GM23338 (cell line): ENCODE results near the gene RAD54L. TPM values are rescaled to one million over a fixed set of nuclear protein-coding genes. Genes with fewer than 3 reads are reported as not detected.

Experiments used
- ATAC-seq: fragments of 200-7000 bp; cut with Tn5 transposase; 3 replicates; pipeline ENCODE4 v1.9.1; 2020
- DNase-seq: peaks from one replicate; pipeline ENCODE4 v3.0.0-alpha.2; 2015; ENCODE audit warnings: low spot score
- H2AFZ ChIP-seq: fragments of 200-600 bp; sonication (generic); 2 replicates; pipeline ENCODE4 v1.8.0; 2016; ENCODE audit warnings: antibody characterized with exemption, mild to moderate bottlenecking, moderate library complexity
- H3F3A ChIP-seq: fragments of 200-600 bp; sonication (generic); replicated peaks from 2 replicates; pipeline ENCODE4 v1.8.0; 2017; ENCODE audit warnings: antibody characterized with exemption, mixed run types, low read depth
- H3K27ac ChIP-seq: fragments of 200-600 bp; sonication (generic); 2 replicates; pipeline ENCODE4 v1.6.1; 2016; ENCODE audit warnings: low read depth
- H3K27me3 ChIP-seq: fragments of 200-600 bp; sonication (generic); 2 replicates; pipeline ENCODE4 v1.8.0; 2016; ENCODE audit warnings: mild to moderate bottlenecking, mixed run types, moderate library complexity; ENCODE audit not compliant: insufficient read depth
- H3K36me3 ChIP-seq: fragments of 200-600 bp; sonication (generic); 2 replicates; pipeline ENCODE4 v1.8.0; 2016; ENCODE audit warnings: mild to moderate bottlenecking; ENCODE audit not compliant: insufficient read depth
- H3K4me1 ChIP-seq: fragments of 200-600 bp; sonication (generic); 2 replicates; pipeline ENCODE4 v1.8.0; 2016; ENCODE audit warnings: mild to moderate bottlenecking, moderate library complexity; ENCODE audit not compliant: insufficient read depth
- H3K4me2 ChIP-seq: fragments of 200-600 bp; sonication (generic); 2 replicates; pipeline ENCODE4 v1.7.1; 2017; ENCODE audit warnings: mixed run types
- H3K4me3 ChIP-seq: fragments of 200-600 bp; sonication (generic); 2 replicates; pipeline ENCODE4 v1.6.1; 2016; ENCODE audit warnings: mixed run types
- H3K79me2 ChIP-seq: fragments of 200-600 bp; sonication (generic); replicated peaks from 2 replicates; pipeline ENCODE4 v1.8.0; 2017; ENCODE audit warnings: mild to moderate bottlenecking; ENCODE audit not compliant: insufficient read depth
- H3K9me2 ChIP-seq: fragments of 200-600 bp; sonication (generic); 2 replicates; pipeline ENCODE4 v1.8.0; 2017; ENCODE audit not compliant: insufficient read depth
- H4K20me1 ChIP-seq: fragments of 200-600 bp; sonication (generic); replicated peaks from 2 replicates; pipeline ENCODE4 v1.8.0; 2017; ENCODE audit warnings: mild to moderate bottlenecking; ENCODE audit not compliant: insufficient read depth
- H3K27ac Mint-ChIP-seq: 2 replicates; pipeline ENCODE4 v1.8.0; 2020; ENCODE audit warnings: inconsistent platforms, mild to moderate bottlenecking, moderate library complexity, mixed read lengths
- H3K27me3 Mint-ChIP-seq: 3 replicates; pipeline ENCODE4 v1.8.0; 2022; ENCODE audit warnings: low read depth, mild to moderate bottlenecking, moderate library complexity, mixed read lengths, inconsistent platforms; ENCODE audit not compliant: insufficient read depth, poor library complexity
- H3K36me3 Mint-ChIP-seq: 3 replicates; pipeline ENCODE4 v1.8.0; 2021; ENCODE audit warnings: low read depth, mild to moderate bottlenecking, inconsistent platforms, moderate library complexity, mixed read lengths
- H3K4me1 Mint-ChIP-seq: 3 replicates; pipeline ENCODE4 v1.8.0; 2020; ENCODE audit warnings: mild to moderate bottlenecking, inconsistent platforms, mixed read lengths
- H3K4me3 Mint-ChIP-seq: 3 replicates; pipeline ENCODE4 v1.8.0; 2021; ENCODE audit warnings: moderate library complexity, mild to moderate bottlenecking, inconsistent platforms, mixed read lengths
- H3K9me3 Mint-ChIP-seq: 3 replicates; pipeline ENCODE4 v1.8.0; 2020; ENCODE audit warnings: moderate library complexity, mild to moderate bottlenecking, inconsistent platforms, mixed read lengths
- CREB1 ChIP-seq: fragments of 250-450 bp; sonication (Bioruptor Pico); IDR thresholded peaks from 2 replicates; pipeline ENCODE4 v1.5.0; 2020; ENCODE audit warnings: low read depth, mild to moderate bottlenecking, moderate library complexity
- JUNB ChIP-seq: IDR thresholded peaks from one replicate; pipeline ENCODE4 v1.6.1; 2016; ENCODE audit warnings: antibody characterized with exemption; ENCODE audit not compliant: unreplicated experiment
- STAT1 ChIP-seq: IDR thresholded peaks from one replicate; pipeline ENCODE4 v1.6.1; 2016; ENCODE audit warnings: antibody characterized with exemption; ENCODE audit not compliant: unreplicated experiment
- ZNF331 ChIP-seq: fragments of 250-450 bp; sonication (Bioruptor Pico); IDR thresholded peaks from 2 replicates; pipeline ENCODE4 v1.5.0; 2020; ENCODE audit warnings: low read depth, mild to moderate bottlenecking, moderate library complexity
- ZNF462 ChIP-seq: fragments of 250-450 bp; sonication (Bioruptor Pico); IDR thresholded peaks from 2 replicates; pipeline ENCODE4 v1.5.0; 2020; ENCODE audit warnings: mild to moderate bottlenecking, moderate library complexity
- polyA plus RNA-seq: library from polyadenylated mRNA; unstranded; fragments of >200 nt; fragmentation: Nextera tagmentation; extraction: Ambion mirVana; gene quantifications from 2 replicates; pipeline ENCODE4 v1.2.1, GENCODE V29; 2016
- total RNA-seq: library from RNA; depleted of rRNA; stranded (reverse); fragments of >200 nt; shearing (Covaris generic); gene quantifications from 2 replicates; pipeline ENCODE4 v1.2.3, GENCODE V29; 2014
- TF ChIP-seq, protein P1 (sequence below): IDR thresholded peaks from 2 replicates; pipeline ENCODE4 v1.6.1; 2016; ENCODE audit warnings: antibody characterized with exemption
- TF ChIP-seq, protein P2 (sequence below), 2 experiments: fragments of 200-600 bp in 1 of 2; sonication (generic) in 1 of 2; conservative IDR thresholded peaks; 2 replicates each; pipeline versions ENCODE4 v1.5.1 to v1.6.1; 2016 to 2017; ENCODE audit warnings: antibody characterized with exemption in 2 of 2, low read depth in 2 of 2, mild to moderate bottlenecking in 2 of 2, moderate library complexity in 1 of 2

RAD54L gene
- total and polyA plus RNA-seq, 2 experiments from 2014 or later: 26.4 to 48.1 TPM

GRCh38 chr1:46295306-46295705 is 47.7 kb downstream of the RAD54L start (continued):
- no peak for TF ChIP-seq ZNF462 (CRISPR knock-in tag)
- TF ChIP-seq STAT1: no peak
- no peak for TF ChIP-seq CREB1
- no peak for TF ChIP-seq JUNB
- TF ChIP-seq, protein P1, sequence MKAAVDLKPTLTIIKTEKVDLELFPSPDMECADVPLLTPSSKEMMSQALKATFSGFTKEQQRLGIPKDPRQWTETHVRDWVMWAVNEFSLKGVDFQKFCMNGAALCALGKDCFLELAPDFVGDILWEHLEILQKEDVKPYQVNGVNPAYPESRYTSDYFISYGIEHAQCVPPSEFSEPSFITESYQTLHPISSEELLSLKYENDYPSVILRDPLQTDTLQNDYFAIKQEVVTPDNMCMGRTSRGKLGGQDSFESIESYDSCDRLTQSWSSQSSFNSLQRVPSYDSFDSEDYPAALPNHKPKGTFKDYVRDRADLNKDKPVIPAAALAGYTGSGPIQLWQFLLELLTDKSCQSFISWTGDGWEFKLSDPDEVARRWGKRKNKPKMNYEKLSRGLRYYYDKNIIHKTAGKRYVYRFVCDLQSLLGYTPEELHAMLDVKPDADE: no peak
- TF ChIP-seq ZNF331: no peak

- Mint-ChIP-seq H3K4me3 (no peak overlapping the region; the same call in 2 of the 3 replicates), H3K27me3 (peaks cover 3% of the 10 kb centered on the region), H3K36me3 (peaks cover 33% of the 10 kb centered on the region), H3K27ac (peak overlapping the region; percentile 19), H3K4me1 (peaks cover 28% of the 10 kb centered on the region), H3K9me3 (no peaks in the 10 kb centered on the region; the same call in 2 of the 3 replicates)
- Histone ChIP-seq H3K4me2 (peak overlapping the region; percentile 63), H3K36me3 (peaks cover 17% of the 10 kb centered on the region), H3K9me2 (no peaks in the 10 kb centered on the region), H2AFZ (no peak overlapping the region), H3K4me1 (peaks cover 28% of the 10 kb centered on the region), H3F3A (peaks cover 7% of the 10 kb centered on the region), H4K20me1 (no peaks in the 10 kb centered on the region), H3K27me3 (no peaks in the 10 kb centered on the region), H3K79me2 (peaks cover 48% of the 10 kb centered on the region), H3K4me3 (no peak overlapping the region), H3K27ac (peak overlapping the region; percentile 76)
- ATAC-seq (no peak), DNase-seq (no peak)
- TF ChIP-seq, protein P2, sequence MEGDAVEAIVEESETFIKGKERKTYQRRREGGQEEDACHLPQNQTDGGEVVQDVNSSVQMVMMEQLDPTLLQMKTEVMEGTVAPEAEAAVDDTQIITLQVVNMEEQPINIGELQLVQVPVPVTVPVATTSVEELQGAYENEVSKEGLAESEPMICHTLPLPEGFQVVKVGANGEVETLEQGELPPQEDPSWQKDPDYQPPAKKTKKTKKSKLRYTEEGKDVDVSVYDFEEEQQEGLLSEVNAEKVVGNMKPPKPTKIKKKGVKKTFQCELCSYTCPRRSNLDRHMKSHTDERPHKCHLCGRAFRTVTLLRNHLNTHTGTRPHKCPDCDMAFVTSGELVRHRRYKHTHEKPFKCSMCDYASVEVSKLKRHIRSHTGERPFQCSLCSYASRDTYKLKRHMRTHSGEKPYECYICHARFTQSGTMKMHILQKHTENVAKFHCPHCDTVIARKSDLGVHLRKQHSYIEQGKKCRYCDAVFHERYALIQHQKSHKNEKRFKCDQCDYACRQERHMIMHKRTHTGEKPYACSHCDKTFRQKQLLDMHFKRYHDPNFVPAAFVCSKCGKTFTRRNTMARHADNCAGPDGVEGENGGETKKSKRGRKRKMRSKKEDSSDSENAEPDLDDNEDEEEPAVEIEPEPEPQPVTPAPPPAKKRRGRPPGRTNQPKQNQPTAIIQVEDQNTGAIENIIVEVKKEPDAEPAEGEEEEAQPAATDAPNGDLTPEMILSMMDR (conservative IDR thresholded peaks at IDR 0.05; ENCODE audit: low read depth in 2 of 2): no peak
- TF ChIP-seq CREB1: no peak
- TF ChIP-seq, protein P1: no peak
- no peak for TF ChIP-seq STAT1
- TF ChIP-seq ZNF331: no peak
Measured at GRCh38 chr1:46298387-46298786, 50.8 kb downstream of the RAD54L start.
